ENCODE results near the gene KCNMB4.
"Not testable (repeated sequence)": the region's sequence is repeated elsewhere in the genome, so short reads cannot be mapped to it uniquely, and the experiment has no call there.

Gene KCNMB4

DNA sequence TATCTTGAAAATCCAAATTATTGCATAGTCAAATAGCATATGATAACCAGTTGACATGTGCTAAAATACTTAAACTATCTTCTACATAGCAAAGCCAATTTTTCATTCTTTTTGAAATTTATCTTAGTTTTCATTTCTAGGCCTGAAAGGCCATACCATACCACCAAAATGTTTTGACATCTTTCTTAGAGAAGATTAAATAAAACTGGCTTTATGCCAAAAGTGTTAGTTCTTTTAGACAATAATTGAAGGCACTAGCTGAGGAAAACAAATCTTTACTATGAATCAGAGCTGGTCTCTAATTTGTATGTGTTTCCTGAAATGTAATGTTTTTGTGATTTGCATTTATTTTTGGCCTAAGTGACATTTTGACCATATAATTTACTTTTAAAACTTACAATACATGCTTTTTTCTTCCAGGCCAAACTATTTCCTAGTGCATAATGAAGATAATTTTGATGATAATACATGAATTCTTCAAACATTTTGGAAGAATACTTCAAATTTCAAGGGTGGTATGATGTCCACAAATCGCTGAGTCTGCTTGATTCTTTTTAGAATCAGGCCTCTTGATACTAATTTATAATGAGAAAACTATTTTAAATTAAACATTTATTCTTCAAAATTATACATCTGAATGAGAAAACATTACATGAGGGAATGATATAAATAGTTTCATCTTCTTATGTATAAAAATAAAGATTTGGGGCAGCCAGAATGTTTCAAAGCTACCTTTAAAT, 6.5 kb upstream of the KCNMB4 start:
- Mint-ChIP-seq H3K27ac (no peak overlapping the region), H3K9me3 (no peaks in the 10 kb centered on the region), H3K4me3 (no peak overlapping the region)

DNA sequence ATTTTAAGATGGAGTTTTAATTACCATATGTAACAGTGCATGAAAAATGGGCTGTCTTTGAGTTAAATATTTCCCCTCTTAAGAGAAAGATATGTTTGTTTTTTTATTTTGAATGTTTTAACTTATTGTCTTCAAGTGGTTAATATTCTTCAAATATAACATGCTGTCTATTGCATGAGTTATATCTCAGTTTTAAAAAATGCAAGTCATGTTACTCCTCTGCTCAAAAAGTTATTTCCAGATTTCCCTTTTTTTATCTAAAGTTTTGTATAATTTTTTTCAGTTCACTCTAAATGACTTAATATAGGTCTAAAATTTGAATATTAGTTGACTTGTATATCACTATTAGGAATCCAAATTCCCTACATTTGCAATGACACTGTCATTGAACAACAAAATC, 5.9 kb upstream of the KCNMB4 start:
- H3K4me3 Mint-ChIP-seq: no peak overlapping the region
- no peak for DNase-seq
- peaks cover 3 to 6% of the 10 kb centered on the region in 2 donors for H3K4me1 Mint-ChIP-seq
- H3K36me3 Mint-ChIP-seq: no peaks in the 10 kb centered on the region
- H3K27ac Mint-ChIP-seq: no peak overlapping the region
- no peak for ATAC-seq (replicated peaks)
- H3K27me3 Mint-ChIP-seq: peaks cover 6% of the 10 kb centered on the region in 2 donors
- H3K9me3 Mint-ChIP-seq: no peaks in the 10 kb centered on the region

More for the DNA sequence above, 6.5 kb upstream of the KCNMB4 start:
- peaks cover 0 to under 1% of the 10 kb centered on the region in 2 donors for H3K27me3 Mint-ChIP-seq
- peaks cover 0 to under 1% of the 10 kb centered on the region in 2 donors for H3K4me1 Mint-ChIP-seq
- DNase-seq (no peak), ATAC-seq (replicated peaks) (no peak)
- peaks cover 0 to 1% of the 10 kb centered on the region in 2 donors for H3K36me3 Mint-ChIP-seq

- Mint-ChIP-seq H3K4me3 (peak overlapping the region; percentile 81 to 96), H3K9me3 (no peaks in the 10 kb centered on the region), H3K27me3 (peaks cover 7 to 17% of the 10 kb centered on the region in 2 donors), H3K4me1 (peaks cover 8 to 22% of the 10 kb centered on the region in 2 donors), H3K27ac (peak overlapping the region; percentile 2), H3K36me3 (no peaks in the 10 kb centered on the region)
- no peak for ATAC-seq (replicated peaks)
- DNase-seq: no peak
Observed at GRCh38 chr12:70364695-70365397, 1.2 kb upstream of the KCNMB4 start.

- Mint-ChIP-seq H3K9me3 (no peaks in the 10 kb centered on the region), H3K27me3 (peaks cover 7 to 17% of the 10 kb centered on the region in 2 donors), H3K27ac (no peak overlapping the region), H3K4me3 (peak overlapping the region; percentile 81 to 96), H3K36me3 (no peaks in the 10 kb centered on the region), H3K4me1 (peaks cover 8 to 22% of the 10 kb centered on the region in 2 donors)
- ATAC-seq (replicated peaks) (no peak), DNase-seq (no peak)
Observed at GRCh38 chr12:70365398-70365647, 767 bp upstream of the KCNMB4 start.

DNA sequence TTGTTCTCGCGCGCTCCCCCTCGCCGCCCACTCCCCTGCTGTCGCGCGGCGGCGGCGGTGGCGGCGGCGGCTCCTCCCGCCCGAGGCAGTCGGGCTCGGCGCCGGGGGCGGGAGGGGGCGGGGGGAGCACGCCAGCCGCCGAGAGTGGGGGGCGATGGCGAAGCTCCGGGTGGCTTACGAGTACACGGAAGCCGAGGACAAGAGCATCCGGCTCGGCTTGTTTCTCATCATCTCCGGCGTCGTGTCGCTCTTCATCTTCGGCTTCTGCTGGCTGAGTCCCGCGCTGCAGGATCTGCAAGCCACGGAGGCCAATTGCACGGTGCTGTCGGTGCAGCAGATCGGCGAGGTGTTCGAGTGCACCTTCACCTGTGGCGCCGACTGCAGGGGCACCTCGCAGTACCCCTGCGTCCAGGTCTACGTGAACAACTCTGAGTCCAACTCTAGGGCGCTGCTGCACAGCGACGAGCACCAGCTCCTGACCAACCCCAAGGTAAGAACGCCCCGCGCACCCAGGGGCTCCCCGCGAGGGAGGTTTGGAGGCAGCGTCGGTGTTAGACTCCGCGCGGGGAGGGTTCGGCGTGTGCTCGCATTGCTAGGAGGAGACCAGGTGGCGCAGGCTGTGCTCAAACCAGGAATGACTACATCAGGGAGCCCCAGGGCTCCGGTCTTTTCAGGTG, 629 bp downstream of the KCNMB4 start:
- no peaks in the 10 kb centered on the region for H3K36me3 Mint-ChIP-seq
- DNase-seq (peak; percentile 34), ATAC-seq (replicated peaks) (peak; percentile 51 to 56)
- peaks cover 7 to 17% of the 10 kb centered on the region in 2 donors for H3K27me3 Mint-ChIP-seq
- H3K4me1 Mint-ChIP-seq: peaks cover 8 to 22% of the 10 kb centered on the region in 2 donors
- H3K27ac Mint-ChIP-seq: peak overlapping the region; percentile 25
- no peaks in the 10 kb centered on the region for H3K9me3 Mint-ChIP-seq
- peak overlapping the region; percentile 93 to 96 for H3K4me3 Mint-ChIP-seq

DNA sequence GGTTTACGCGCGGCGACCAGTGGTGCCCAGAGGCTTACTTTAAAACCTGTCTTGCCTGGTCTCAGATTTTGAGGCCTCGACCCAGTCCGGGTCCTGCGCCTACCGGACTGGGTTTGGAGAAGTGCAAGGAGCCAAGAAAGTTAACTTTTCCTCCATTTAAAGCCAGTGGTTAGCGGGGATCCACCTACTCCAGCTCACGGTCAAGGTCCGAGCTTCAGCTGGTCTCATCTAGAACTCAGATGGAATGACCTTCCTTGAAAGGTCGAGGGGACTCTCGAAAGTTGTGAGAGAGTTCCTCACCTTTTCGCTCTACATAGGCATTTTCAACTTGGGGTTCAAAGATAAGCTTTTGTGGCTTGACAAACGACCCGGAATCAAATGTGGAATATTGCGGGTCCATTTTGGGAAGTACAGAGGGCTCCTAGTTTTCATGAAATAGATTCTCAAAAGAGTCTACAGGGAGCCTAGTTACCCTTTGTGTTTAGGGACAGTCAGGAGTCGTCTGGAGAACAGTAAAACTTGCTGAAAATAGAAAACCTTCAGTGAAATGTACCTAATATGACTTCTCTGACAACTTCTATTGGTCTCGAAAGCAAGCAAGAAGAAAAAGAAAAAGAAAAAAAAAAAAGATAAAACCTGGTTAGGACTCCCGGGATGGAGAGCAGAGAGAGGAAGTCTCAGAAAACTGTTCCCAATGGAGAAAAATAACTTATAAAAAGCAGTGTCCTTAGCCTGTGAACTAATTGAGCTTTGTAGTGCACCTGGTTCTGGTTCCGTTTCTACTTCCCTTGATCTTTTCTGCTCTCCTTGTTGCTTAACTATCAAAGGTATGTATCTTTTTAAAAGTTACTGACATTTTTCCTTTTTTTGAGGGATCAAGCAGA, 1.4 kb downstream of the KCNMB4 start:
- H3K27me3 Mint-ChIP-seq: peaks cover 7 to 17% of the 10 kb centered on the region in 2 donors
- peak overlapping the region; percentile 93 to 96 for H3K4me3 Mint-ChIP-seq
- peak overlapping the region; percentile 25 for H3K27ac Mint-ChIP-seq
- no peak for ATAC-seq (replicated peaks)
- DNase-seq: no peak
- H3K36me3 Mint-ChIP-seq: no peaks in the 10 kb centered on the region
- peaks cover 8 to 22% of the 10 kb centered on the region in 2 donors for H3K4me1 Mint-ChIP-seq
- H3K9me3 Mint-ChIP-seq: no peaks in the 10 kb centered on the region

GRCh38 chr12:70372881-70373280, 6.8 kb downstream of the KCNMB4 start:
- Mint-ChIP-seq H3K9me3 (no peaks in the 10 kb centered on the region), H3K4me3 (no peak overlapping the region), H3K36me3 (no peaks in the 10 kb centered on the region), H3K27ac (no peak overlapping the region), H3K27me3 (no peaks in the 10 kb centered on the region), H3K4me1 (no peaks in the 10 kb centered on the region)
- no peak for DNase-seq
- ATAC-seq (replicated peaks): no peak

DNA sequence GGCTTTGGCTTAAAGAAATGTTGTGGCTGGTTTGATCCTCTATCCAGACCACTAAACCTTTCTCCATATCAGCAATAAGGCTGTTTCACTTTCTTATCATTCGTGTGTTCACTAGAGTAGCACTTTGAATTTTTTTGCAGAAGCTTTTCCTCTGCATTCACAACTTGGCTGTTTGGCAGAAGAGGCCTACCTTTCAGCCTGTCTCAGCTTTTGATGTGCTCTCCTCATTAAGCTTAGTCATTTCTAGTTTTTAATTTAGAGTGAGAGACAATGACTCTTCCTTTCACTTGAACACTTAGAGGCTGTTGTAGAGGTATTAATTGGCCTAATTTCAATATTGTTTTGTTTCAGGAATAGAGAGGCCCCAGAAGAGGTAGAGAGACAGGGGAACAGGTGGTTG, 13.8 kb downstream of the KCNMB4 start:
- Mint-ChIP-seq H3K27me3 (no peaks in the 10 kb centered on the region), H3K4me3 (no peak overlapping the region), H3K4me1 (no peaks in the 10 kb centered on the region), H3K27ac (no peak overlapping the region), H3K9me3 (peaks cover 2 to 4% of the 10 kb centered on the region in 2 donors), H3K36me3 (peaks cover 0 to 4% of the 10 kb centered on the region in 2 donors)
- no peak for ATAC-seq (replicated peaks)
- DNase-seq: no peak

DNA sequence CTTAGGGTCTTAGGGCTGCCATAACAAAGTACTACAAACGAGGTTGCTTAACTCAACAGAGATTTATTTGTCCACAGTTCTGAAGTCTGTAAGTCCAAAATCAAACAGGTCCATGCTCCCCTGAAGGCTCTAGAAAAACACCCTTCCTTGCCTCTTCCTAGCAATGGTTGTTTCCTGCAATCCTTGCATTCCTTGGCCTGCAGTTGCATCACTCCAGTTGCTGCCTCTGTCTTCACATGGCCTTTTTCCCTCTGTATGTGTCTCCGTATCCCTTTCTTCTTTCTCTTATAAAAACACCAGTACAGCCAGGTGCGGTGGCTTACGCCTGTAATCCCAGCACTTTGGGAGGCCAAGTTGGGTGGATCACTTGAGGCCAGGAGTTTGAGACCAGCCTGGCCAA, 17.4 kb downstream of the KCNMB4 start:
- ATAC-seq (replicated peaks) (no peak), DNase-seq (no peak)
- Mint-ChIP-seq H3K27ac (no peak overlapping the region), H3K4me1 (no peaks in the 10 kb centered on the region), H3K9me3 (peaks cover 2 to 4% of the 10 kb centered on the region in 2 donors), H3K36me3 (peaks cover 0 to 4% of the 10 kb centered on the region in 2 donors), H3K27me3 (no peaks in the 10 kb centered on the region), H3K4me3 (no peak overlapping the region)

DNA sequence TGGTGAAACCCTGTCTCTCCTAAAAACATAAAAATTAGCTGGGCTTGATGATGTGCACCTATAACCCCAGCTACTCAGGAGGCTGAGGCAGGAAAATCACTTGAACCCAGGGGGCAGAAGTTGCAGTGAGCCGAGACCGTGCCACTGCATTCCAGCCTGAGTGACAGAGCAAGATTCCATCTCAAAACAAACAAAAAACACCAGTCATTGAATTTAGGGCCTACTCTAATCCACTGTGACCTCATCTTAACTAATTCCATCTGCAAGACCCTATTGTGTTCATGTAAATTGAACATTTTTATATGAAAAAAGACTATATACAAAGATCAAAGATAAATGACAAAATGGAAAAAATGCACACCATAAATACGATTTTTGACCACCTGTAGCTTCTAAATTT, 17.8 kb downstream of the KCNMB4 start:
- ATAC-seq (replicated peaks) (no peak), DNase-seq (no peak)
- Mint-ChIP-seq H3K27ac (no peak overlapping the region), H3K4me1 (no peaks in the 10 kb centered on the region), H3K9me3 (peaks cover 2 to 4% of the 10 kb centered on the region in 2 donors), H3K4me3 (no peak overlapping the region), H3K36me3 (peaks cover 0 to 4% of the 10 kb centered on the region in 2 donors), H3K27me3 (no peaks in the 10 kb centered on the region)

DNA sequence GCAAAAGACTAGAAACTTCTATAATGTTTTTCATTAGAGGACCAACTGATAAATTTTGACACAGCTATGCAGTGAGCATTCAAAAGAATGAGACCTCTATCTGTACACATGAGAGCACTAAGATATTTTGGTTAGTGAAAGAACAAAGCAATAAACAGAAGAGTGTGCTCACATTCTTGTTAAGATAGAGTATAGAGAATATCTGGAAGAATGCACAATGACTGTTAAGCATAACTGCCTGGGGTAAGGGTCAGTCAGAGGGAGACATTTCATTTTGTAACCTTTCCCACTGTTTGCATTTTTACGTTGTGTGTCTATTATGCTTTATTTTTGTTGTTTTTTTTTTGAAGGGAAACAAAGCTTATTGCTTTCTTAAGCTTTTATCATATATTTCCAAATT, 20.7 kb downstream of the KCNMB4 start:
- H3K9me3 Mint-ChIP-seq: peaks cover 0 to 4% of the 10 kb centered on the region in 2 donors
- DNase-seq (no peak), ATAC-seq (replicated peaks) (no peak)
- peaks cover 0 to 3% of the 10 kb centered on the region in 2 donors for H3K36me3 Mint-ChIP-seq
- H3K27ac Mint-ChIP-seq: no peak overlapping the region
- no peak overlapping the region for H3K4me3 Mint-ChIP-seq
- no peaks in the 10 kb centered on the region for H3K27me3 Mint-ChIP-seq
- H3K4me1 Mint-ChIP-seq: no peaks in the 10 kb centered on the region

- ATAC-seq (replicated peaks): no peak
- no peak overlapping the region for H3K27ac Mint-ChIP-seq
- no peak for DNase-seq
- H3K27me3 Mint-ChIP-seq: no peaks in the 10 kb centered on the region
- H3K4me3 Mint-ChIP-seq: no peak overlapping the region
- H3K9me3 Mint-ChIP-seq: peaks cover 0 to 4% of the 10 kb centered on the region in 2 donors
- no peaks in the 10 kb centered on the region for H3K4me1 Mint-ChIP-seq
- peaks cover 0 to 3% of the 10 kb centered on the region in 2 donors for H3K36me3 Mint-ChIP-seq
Observed at GRCh38 chr12:70389678-70390077, 23.6 kb downstream of the KCNMB4 start.

DNA sequence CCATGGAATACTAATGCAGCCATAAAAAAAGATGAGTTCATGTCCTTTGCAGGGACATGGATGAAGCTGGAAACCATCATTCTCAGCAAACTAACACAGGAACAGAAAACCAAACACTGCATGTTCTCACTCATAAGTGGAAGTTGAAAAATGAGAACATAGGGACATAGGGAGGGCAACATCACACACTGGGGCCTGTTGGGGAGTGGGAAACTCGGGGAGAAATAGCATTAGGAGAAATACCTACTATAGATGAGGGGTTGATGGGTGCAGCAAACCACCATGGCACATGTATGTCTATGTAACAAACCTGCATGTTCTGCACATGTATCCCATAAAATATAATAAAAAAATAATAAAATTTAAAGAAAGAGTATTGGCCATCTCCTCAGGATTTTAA, 26.5 kb downstream of the KCNMB4 start:
- H3K27me3 Mint-ChIP-seq; H3K4me3 Mint-ChIP-seq; H3K27ac Mint-ChIP-seq; H3K36me3 Mint-ChIP-seq; H3K9me3 Mint-ChIP-seq; H3K4me1 Mint-ChIP-seq; DNase-seq; ATAC-seq (replicated peaks): not testable (repeated sequence)
